ENCODE measurements around the gene KNOP1. TPM values are rescaled to one million over a fixed set of nuclear protein-coding genes. Genes with fewer than 3 reads are reported as not detected.
"Not testable (repeated sequence)": the region's sequence is repeated elsewhere in the genome, so short reads cannot be mapped to it uniquely, and the experiment has no call there.

Gene KNOP1
- total and polyA plus RNA-seq, 2 of the 13 experiments (the other 11 are each of a cell fraction or from before 2014, with no cell fraction given): 21.2 to 57.5 TPM

GRCh38 chr16:19716728-19717127 is 1.3 kb downstream of the KNOP1 start:
- peaks cover 37% of the 10 kb centered on the region for H3K4me1 ChIP-seq (ENCODE audit: insufficient read depth, low read length)
- H3K4me2 ChIP-seq (ENCODE audit: low read depth, low read length): peak overlapping the region; percentile 98
- WGBS (ENCODE audit: low lambda C conversion rate): 36% methylated on average over 11 of the region's 11 CpGs
- H3K27me3 ChIP-seq (ENCODE audit: control insufficient read depth in 1 of 2, insufficient read depth in 2 of 2, low read length in 2 of 2); H4K20me1 ChIP-seq (ENCODE audit: insufficient read depth, low read length); H3K27ac ChIP-seq (ENCODE audit: extremely low read length, insufficient read depth, low read length); FAIRE-seq; H2AFZ ChIP-seq (ENCODE audit: low read length); BruUV-seq (replicated peaks); DNase-seq (ENCODE audit: low spot score); CTCF ChIA-PET (ENCODE audit: low intra/inter-chr PET ratio, low total read pairs); ATAC-seq; H3K9me3 ChIP-seq (ENCODE audit: low read length): not testable (repeated sequence)
- H3K4me3 ChIP-seq (replicated peaks in 1 of 3; ENCODE audit: insufficient read depth in 1 of 3, low read depth in 2 of 3, low read length in 3 of 3): peak overlapping the region; percentile 74 to 98 (median 98)
- peaks cover 13 to 21% of the 10 kb centered on the region in 2 experiments for H3K36me3 ChIP-seq (replicated peaks in 1 of 2; ENCODE audit: control insufficient read depth in 1 of 2, insufficient read depth in 2 of 2, low read length in 2 of 2)
- in situ Hi-C loops (cut with HindIII; ENCODE audit: extremely low pct_ligation_motif_present, low pct_unique_long_range_greater_than_20kb): loop anchor here (5.0 kb wide), 1 partner anchor 171 kb away; no protein-coding TSS in a partner anchor
- POLR2A ChIA-PET: interaction anchor here (2.3 kb wide), 1 partner anchor 26 kb away, joined by 10 read pairs; no protein-coding TSS in a partner anchor
- H3K9ac ChIP-seq (ENCODE audit: insufficient read depth, low read depth, low read length): peak overlapping the region; percentile 79
- TF ChIP-seq ZNF703 (CRISPR knock-in tag; IDR thresholded peaks at IDR 0.05; ENCODE audit: borderline replicate concordance) (0 out of 2 replicates have a peak, but pooled peaks have one; percentile 53), ZNF121 (CRISPR knock-in tag; IDR thresholded peaks at IDR 0.05) (peak; percentile 59; the same call in 1 of the 2 replicates), CSRNP1 (CRISPR knock-in tag; IDR thresholded peaks at IDR 0.05) (0 out of 2 replicates have a peak, but pooled peaks have one; percentile 12)
- peaks cover 32% of the 10 kb centered on the region for H3K79me2 ChIP-seq (ENCODE audit: insufficient read depth, low read length)
- intact Hi-C loops (cut with micrococcal nuclease; ENCODE audit: unreplicated experiment): loop anchor here (5.0 kb wide), 2 partner anchors 36 to 171 kb away; no protein-coding TSS in a partner anchor

GRCh38 chr16:19716183-19716582 is 1.8 kb downstream of the KNOP1 start:
- peak overlapping the region; percentile 98 for H3K4me2 ChIP-seq (ENCODE audit: low read depth, low read length)
- FAIRE-seq: no peak
- in situ Hi-C loops (cut with HindIII; ENCODE audit: extremely low pct_ligation_motif_present, low pct_unique_long_range_greater_than_20kb): loop anchor here (5.0 kb wide), 1 partner anchor 171 kb away; no protein-coding TSS in a partner anchor
- TF ChIP-seq THAP8 (CRISPR knock-in tag; IDR thresholded peaks at IDR 0.05; ENCODE audit: borderline replicate concordance) (no peak), NONO (IDR thresholded peaks at IDR 0.05) (no peak), NONO (CRISPR knock-in tag; conservative IDR thresholded peaks at IDR 0.05) (0 out of 2 replicates have a peak, but pooled peaks have one; percentile 25), PBX2 (CRISPR knock-in tag; IDR thresholded peaks at IDR 0.05) (no peak), JUNB (CRISPR knock-in tag; IDR thresholded peaks at IDR 0.05; ENCODE audit: borderline replicate concordance) (peak; percentile 53; the same call in 1 of the 2 replicates), ZBTB39 (CRISPR knock-in tag; IDR thresholded peaks at IDR 0.05) (0 out of 2 replicates have a peak, but pooled peaks have one; percentile 26), ZSCAN30 (CRISPR knock-in tag; IDR thresholded peaks at IDR 0.05) (no peak), ZFY (CRISPR knock-in tag; IDR thresholded peaks at IDR 0.05) (0 out of 2 replicates have a peak, but pooled peaks have one; percentile 9)
- H3K9ac ChIP-seq (ENCODE audit: insufficient read depth, low read depth, low read length): peak overlapping the region; percentile 79
- no peak overlapping the region for H3K27ac ChIP-seq (ENCODE audit: extremely low read length, insufficient read depth, low read length)
- H3K79me2 ChIP-seq (ENCODE audit: insufficient read depth, low read length): peaks cover 37% of the 10 kb centered on the region
- ChIA-PET POLR2A (interaction anchor here (2.3 kb wide), 1 partner anchor 27 kb away, joined by 10 read pairs; no protein-coding TSS in a partner anchor), CTCF (ENCODE audit: low intra/inter-chr PET ratio, low total read pairs) (no interaction called here)
- H3K27me3 ChIP-seq (ENCODE audit: control insufficient read depth in 1 of 2, insufficient read depth in 2 of 2, low read length in 2 of 2): no peaks in the 10 kb centered on the region; a peak in 1 of 5 replicates
- WGBS (ENCODE audit: low lambda C conversion rate): 97% methylated on average over 1 of the region's 1 CpG
- H2AFZ ChIP-seq (ENCODE audit: low read length): no peak overlapping the region
- H3K36me3 ChIP-seq (replicated peaks in 1 of 2; ENCODE audit: control insufficient read depth in 1 of 2, insufficient read depth in 2 of 2, low read length in 2 of 2): peaks cover 14 to 21% of the 10 kb centered on the region in 2 experiments
- intact Hi-C loops (cut with micrococcal nuclease; ENCODE audit: unreplicated experiment): loop anchor here (5.0 kb wide), 2 partner anchors 36 to 171 kb away; no protein-coding TSS in a partner anchor
- no peaks in the 10 kb centered on the region for H3K9me3 ChIP-seq (ENCODE audit: low read length)
- H3K4me3 ChIP-seq (replicated peaks in 1 of 3; ENCODE audit: insufficient read depth in 1 of 3, low read depth in 2 of 3, low read length in 3 of 3): peak overlapping the region; percentile 74 to 98 (median 98); a peak in 5 of 6 replicates
- no TSS peak for BruUV-seq (replicated peaks)
- no peak for DNase-seq (ENCODE audit: low spot score)
- H4K20me1 ChIP-seq (ENCODE audit: insufficient read depth, low read length): peaks cover 4% of the 10 kb centered on the region
- no peak for ATAC-seq
- H3K4me1 ChIP-seq (ENCODE audit: insufficient read depth, low read length): peaks cover 42% of the 10 kb centered on the region

Data from HepG2 (cell line).